SKM-1 treated with dmso at 0.1 percent for 144 hours (cell line): ENCODE data around the gene CRCP.

Experiments used
- DNase-seq: peaks from one replicate; lab custom pipeline; 2025; ENCODE audit not compliant: unreplicated experiment; lab: John Stamatoyannopoulos, UW

Gene CRCP

GRCh38 chr7:66186991-66187390 lies 72.3 kb downstream of the CRCP start:
- no peak for DNase-seq

GRCh38 chr7:66187905-66188304 lies 73.3 kb downstream of the CRCP start:
- DNase-seq = no peak

- DNase-seq = no peak
Measured at GRCh38 chr7:66188645-66189044, 74.0 kb downstream of the CRCP start.

GRCh38 chr7:66189695-66190503 lies 75.3 kb downstream of the CRCP start:
- no peak for DNase-seq

- no peak for DNase-seq
Measured at GRCh38 chr7:66190504-66190857, 75.8 kb downstream of the CRCP start.

GRCh38 chr7:66193146-66193725 lies 78.6 kb downstream of the CRCP start:
- no peak for DNase-seq

- DNase-seq = no peak
Measured at GRCh38 chr7:66198469-66198868, 83.8 kb downstream of the CRCP start.

GRCh38 chr7:66198956-66199355 lies 84.3 kb downstream of the CRCP start:
- no peak for DNase-seq

GRCh38 chr7:66202441-66202840 lies 87.8 kb downstream of the CRCP start:
- DNase-seq = no peak
